GM12878 (cell line): ENCODE measurements around the gene PRKAA1. TPM values are rescaled to one million over a fixed set of nuclear protein-coding genes. Genes with fewer than 3 reads are reported as not detected.

Experiments
- ATAC-seq: fragments of 200-7000 bp; cut with Tn5 transposase; 3 replicates; pipeline ENCODE4 v1.9.1; 2020; ENCODE audit warnings: mild to moderate bottlenecking, moderate library complexity
- BruUV-seq: library from RNA; stranded (reverse); fragments of 400-500 nt; replicated peaks from 2 replicates; lab custom pipeline; 2021; lab: Mats Ljungman, UMichigan
- CTCF ChIA-PET: fragments of 300-600 bp; sonication (Branson Sonifier 250); formaldehyde crosslinking; extraction: SDS; loops from one replicate; lab custom pipeline; 2021; ENCODE audit warnings: inconsistent platforms; lab: Yijun Ruan, JAX
- POLR2A ChIA-PET: fragments of 350-600 bp; formaldehyde crosslinking; extraction: SDS; loops from one replicate; lab custom pipeline; 2021; ENCODE audit warnings: inconsistent platforms; lab: Charles Lee
- RAD21 ChIA-PET: fragments of 300-600 bp; sonication (Branson Sonifier 250); formaldehyde crosslinking; loops from one replicate; lab custom pipeline; 2023; ENCODE audit warnings: antibody characterized with exemption; ENCODE audit not compliant: unreplicated experiment; lab: Charles Lee
- SMC1A ChIA-PET: fragments of 300-600 bp; sonication (Branson Sonifier 250); formaldehyde crosslinking; loops from one replicate; lab custom pipeline; 2023; ENCODE audit not compliant: unreplicated experiment, uncharacterized antibody; lab: Charles Lee
- DNase-seq: peaks from one replicate; pipeline ENCODE4 v3.0.0-alpha.2; 2011; ENCODE audit warnings: low read depth, low spot score
- FAIRE-seq: peaks from 3 replicates; lab custom pipeline; 2011; peaks lifted over from hg19 to GRCh38; lab: Jason Lieb, UNC
- H2AFZ ChIP-seq: 2 replicates; pipeline ENCODE4 v1.6.0; 2011; ENCODE audit warnings: low read depth, low read length, control low read depth; ENCODE audit not compliant: control insufficient read depth
- H3K27ac ChIP-seq: 2 replicates; pipeline ENCODE4 v1.5.1; 2011; ENCODE audit warnings: control low read depth; ENCODE audit not compliant: control insufficient read depth, insufficient read depth
- H3K27me3 ChIP-seq, 2 experiments: replicated peaks in 1 of 2; 2 replicates each; pipeline versions ENCODE4 v1.6.0 to v1.6.1; 2011; ENCODE audit warnings: low read length in 1 of 2; ENCODE audit not compliant: control insufficient read depth in 2 of 2, insufficient read depth in 2 of 2
- H3K36me3 ChIP-seq, 2 experiments: 2 replicates each; pipeline ENCODE4 v1.5.1; 2011; ENCODE audit warnings: low read length in 1 of 2; ENCODE audit not compliant: control insufficient read depth in 2 of 2, insufficient read depth in 2 of 2
- H3K4me1 ChIP-seq: 2 replicates; pipeline ENCODE4 v1.6.1; 2011; ENCODE audit warnings: mild to moderate bottlenecking, low read length, moderate library complexity, mixed read lengths; ENCODE audit not compliant: control insufficient read depth, insufficient read depth
- H3K4me2 ChIP-seq: 2 replicates; pipeline ENCODE4 v1.6.0; 2011; ENCODE audit warnings: control low read depth; ENCODE audit not compliant: control insufficient read depth, insufficient read depth
- H3K4me3 ChIP-seq: fragments of 200-600 bp; sonication (generic); 2 replicates; pipeline ENCODE4 v1.5.1; 2016
- H3K79me2 ChIP-seq: 2 replicates; pipeline ENCODE4 v1.6.0; 2011; ENCODE audit warnings: low read length; ENCODE audit not compliant: control insufficient read depth, insufficient read depth
- H3K9ac ChIP-seq: 2 replicates; pipeline ENCODE4 v1.8.0; 2011; ENCODE audit warnings: low read length, control low read depth, mixed read lengths; ENCODE audit not compliant: control insufficient read depth, insufficient read depth
- H3K9me3 ChIP-seq: replicated peaks from 3 replicates; pipeline ENCODE4 v1.5.1; 2011; ENCODE audit warnings: mild to moderate bottlenecking, low read length; ENCODE audit not compliant: control insufficient read depth, insufficient read depth
- H4K20me1 ChIP-seq: 2 replicates; pipeline ENCODE4 v1.6.0; 2011; ENCODE audit not compliant: control insufficient read depth, insufficient read depth
- CBFB ChIP-seq: IDR thresholded peaks from 2 replicates; pipeline ENCODE4 v1.6.1; 2016; ENCODE audit warnings: antibody characterized with exemption, low read depth
- ETV6 ChIP-seq, 2 experiments: fragments of 450-650 bp in 1 of 2; IDR thresholded peaks in 1 of 2; conservative IDR thresholded peaks in 1 of 2; 2 replicates each; pipeline ENCODE4 v1.6.1; 2014; ENCODE audit warnings: antibody characterized with exemption in 1 of 2, borderline replicate concordance in 1 of 2, low read depth in 1 of 2, mild to moderate bottlenecking in 1 of 2, moderate library complexity in 1 of 2
- FOS ChIP-seq: IDR thresholded peaks from 3 replicates; pipeline ENCODE4 v1.6.1; 2011; ENCODE audit warnings: borderline replicate concordance; ENCODE audit not compliant: insufficient read length; ENCODE audit errors: extremely low read depth
- HDAC6 ChIP-seq: fragments of 200-600 bp; sonication (generic); IDR thresholded peaks from one replicate; pipeline ENCODE4 v1.8.0; 2017; ENCODE audit warnings: antibody characterized with exemption; ENCODE audit not compliant: unreplicated experiment
- NFIC ChIP-seq: IDR thresholded peaks from 2 replicates; pipeline ENCODE4 v1.6.1; 2012; ENCODE audit warnings: low read depth, mild to moderate bottlenecking, inconsistent platforms, low read length, moderate library complexity
- NFYA ChIP-seq: IDR thresholded peaks from 2 replicates; pipeline ENCODE4 v1.6.1; 2011; ENCODE audit warnings: low read depth, mild to moderate bottlenecking, low read length, improper control_type of control experiment, borderline replicate concordance
- NKRF ChIP-seq: fragments of 450-650 bp; conservative IDR thresholded peaks from 2 replicates; pipeline ENCODE4 v1.6.1; 2017; ENCODE audit warnings: mild to moderate bottlenecking, moderate library complexity
- POLR2AphosphoS2 ChIP-seq: IDR thresholded peaks from 2 replicates; pipeline ENCODE4 v1.6.1; 2011; ENCODE audit warnings: low read depth, mild to moderate bottlenecking, low read length, improper control_type of control experiment, moderate library complexity
- RELB ChIP-seq: fragments of 450-650 bp; IDR thresholded peaks from 2 replicates; pipeline ENCODE4 v1.6.1; 2017; ENCODE audit warnings: low read depth, mild to moderate bottlenecking, moderate library complexity
- SIN3A ChIP-seq: IDR thresholded peaks from 2 replicates; pipeline ENCODE4 v1.6.1; 2012; ENCODE audit warnings: low read depth, low read length, improper control_type of control experiment
- STAT1 ChIP-seq: fragments of 450-650 bp; conservative IDR thresholded peaks from 2 replicates; pipeline ENCODE4 v1.6.1; 2014; ENCODE audit warnings: antibody characterized with exemption, mild to moderate bottlenecking
- USF2 ChIP-seq: IDR thresholded peaks from 2 replicates; pipeline ENCODE4 v1.6.1; 2011; ENCODE audit warnings: low read depth, low read length, improper control_type of control experiment, borderline replicate concordance
- WRNIP1 ChIP-seq: IDR thresholded peaks from 2 replicates; pipeline ENCODE4 v1.6.1; 2011; ENCODE audit warnings: low read depth, low read length, improper control_type of control experiment, borderline replicate concordance
- ZBTB4 ChIP-seq: fragments of 450-650 bp; formaldehyde crosslinking; IDR thresholded peaks from 2 replicates; pipeline ENCODE4 v1.4.0; 2022; ENCODE audit warnings: mild to moderate bottlenecking, moderate library complexity
- ZNF217 ChIP-seq: fragments of 450-650 bp; IDR thresholded peaks from 2 replicates; pipeline ENCODE4 v1.6.1; 2017; ENCODE audit warnings: antibody characterized with exemption, mild to moderate bottlenecking
- ZNF274 ChIP-seq: IDR thresholded peaks from one replicate; pipeline ENCODE4 v1.8.0; 2011; ENCODE audit not compliant: insufficient read length, insufficient read depth
- ZNF622 ChIP-seq: fragments of 450-650 bp; IDR thresholded peaks from 2 replicates; pipeline ENCODE4 v1.6.1; 2017; ENCODE audit warnings: mild to moderate bottlenecking, inconsistent platforms
- WGBS: methylation state at CpG from one replicate; pipeline ENCODE4 v1.1.6; 2016; ENCODE audit warnings: low lambda C conversion rate; ENCODE audit not compliant: insufficient replicate concordance, insufficient coverage; ENCODE audit errors: missing lambda C conversion rate; 5-methylcytosine and 5-hydroxymethylcytosine counted together
- in situ Hi-C: fragments of 300-500 bp; cut with MboI; formaldehyde crosslinking; loops from 9 replicates; pipeline ENCODE4 v1.14.3; 2018; ENCODE audit warnings: mixed read lengths
- intact Hi-C: fragments of 100-400 bp; cut with micrococcal nuclease; formaldehyde crosslinking; loops from one replicate; pipeline ENCODE4 v1.14.2; 2022; ENCODE audit not compliant: unreplicated experiment
- polyA plus RNA-seq, 11 experiments: library from polyadenylated mRNA; depleted of rRNA in 4 of 11; unstranded in 6 of 11; stranded (reverse) in 5 of 11; fragments of >200 nt; fragmentation: Nextera tagmentation in 4 of 11; fragmentation: Illumina TruSeq in 1 of 11; extraction: Ambion mirVana in 4 of 11; extraction: Trizol in 1 of 11; gene quantifications; 1 replicate in 1 of 11; 2 replicates in 10 of 11; pipeline versions ENCODE4 v1.2.1 to v1.2.3, GENCODE V29; 2011 to 2016; ENCODE audit warnings: inconsistent platforms in 2 of 11, missing spikeins in 2 of 11, low read depth in 1 of 11
- total RNA-seq, 4 experiments: library from RNA; depleted of rRNA in 3 of 4; stranded (reverse); fragments of >200 nt in 3 of 4; fragmentation: Illumina TruSeq in 1 of 4; extraction: Trizol in 1 of 4; gene quantifications; 2 replicates each; pipeline versions ENCODE4 v1.2.1 to v1.2.3, GENCODE V29; 2013 to 2021

PRKAA1 gene
- total and polyA plus RNA-seq, 10 of the 15 experiments (the other 5 are each of a cell fraction or from before 2014, with no cell fraction given) = 13.6 to 55.5 (median 29.6) TPM

- Histone ChIP-seq H3K4me3 (no peak overlapping the region), H3K4me1 (no peaks in the 10 kb centered on the region), H2AFZ (no peak overlapping the region), H3K27me3 (no peaks in the 10 kb centered on the region), H3K9me3 (peaks cover 5% of the 10 kb centered on the region), H3K27ac (no peak overlapping the region), H3K9ac (no peak overlapping the region), H3K36me3 (no peaks in the 10 kb centered on the region), H4K20me1 (no peaks in the 10 kb centered on the region), H3K4me2 (no peak overlapping the region), H3K79me2 (peaks cover 47% of the 10 kb centered on the region)
- RAD21 ChIA-PET = no interaction called here
- BruUV-seq = no TSS peak
- DNase-seq (no peak), FAIRE-seq (no peak), ATAC-seq (no peak)
- in situ Hi-C loops (no loop called here), intact Hi-C loops (no loop called here)
- POLR2A ChIA-PET = interaction anchor here (0.6 to 1.5 kb wide), 2 partner anchors 10 to 15 kb away, joined by 3 read pairs; no protein-coding TSS in a partner anchor
- CTCF ChIA-PET = interaction anchor here (0.9 to 1.6 kb wide), 5 partner anchors 10 to 28 kb away, joined by 3 read pairs; no protein-coding TSS in a partner anchor
- WGBS = 96% methylated on average over 1 of the region's 1 CpG
- SMC1A ChIA-PET = interaction anchor here (0.8 to 1.7 kb wide), 3 partner anchors 12 to 50 kb away, joined by 3 to 5 read pairs (median 4); no protein-coding TSS in a partner anchor
- TF ChIP-seq WRNIP1 = no peak
- TF ChIP-seq NKRF = no peak
- TF ChIP-seq CBFB = no peak
- TF ChIP-seq STAT1 = no peak
- no peak for TF ChIP-seq HDAC6
- no peak for TF ChIP-seq RELB
- TF ChIP-seq SIN3A = no peak
- no peak for TF ChIP-seq FOS
- TF ChIP-seq NFYA = no peak
- TF ChIP-seq ZNF217 = no peak
- no peak for TF ChIP-seq ZNF622
- no peak for TF ChIP-seq NFIC
- TF ChIP-seq ZBTB4 (CRISPR knock-in tag) = no peak
- no peak for TF ChIP-seq ZNF274
- no peak for TF ChIP-seq POLR2AphosphoS2
- TF ChIP-seq USF2 = no peak
- TF ChIP-seq ETV6 (conservative IDR thresholded peaks at IDR 0.05 in 1 of 2, IDR thresholded peaks at IDR 0.05 in 1 of 2; ENCODE audit: borderline replicate concordance in 1 of 2, low read depth in 1 of 2) = no peak
Observed at GRCh38 chr5:40787986-40788385, 10.2 kb downstream of the PRKAA1 start.
